Common myeloid progenitor, CD34-positive (primary cell): ENCODE data around the gene SYCP3.

Source experiments
- CTCF ChIA-PET: fragments of 350-600 bp; sonication (Branson Sonifier 250); formaldehyde crosslinking; loops from one replicate; lab custom pipeline; 2021; ENCODE audit warnings: antibody characterized with exemption; lab: Charles Lee
- POLR2A ChIA-PET: fragments of 350-600 bp; sonication (Branson Sonifier 250); formaldehyde crosslinking; loops from one replicate; lab custom pipeline; 2021; ENCODE audit warnings: antibody characterized with exemption; lab: Charles Lee
- DNase-seq, 3 donors: peaks; one replicate each; pipeline versions ENCODE4 v3.0.0 to v3.0.0-alpha.2; 2013
- H3K27ac ChIP-seq, 2 experiments: 1 replicate in 1 of 2; 2 replicates in 1 of 2; pipeline ENCODE4 v1.7.0; 2013; ENCODE audit warnings: inconsistent platforms in 2 of 2, low read length in 2 of 2, mild to moderate bottlenecking in 2 of 2, low read depth in 1 of 2, moderate library complexity in 1 of 2; ENCODE audit not compliant: severe bottlenecking in 2 of 2, insufficient read depth in 1 of 2, poor library complexity in 1 of 2
- H3K27me3 ChIP-seq, 5 experiments: replicated peaks in 2 of 5; 1 replicate in 3 of 5; 2 replicates in 2 of 5; pipeline versions ENCODE4 v1.6.1 to v1.7.0; 2013; ENCODE audit warnings: low read length in 4 of 5, mild to moderate bottlenecking in 2 of 5, moderate library complexity in 2 of 5, inconsistent platforms in 1 of 5; ENCODE audit not compliant: insufficient read depth in 5 of 5, control insufficient read depth in 4 of 5
- H3K36me3 ChIP-seq, 4 experiments: 1 replicate in 2 of 4; 2 replicates in 2 of 4; pipeline versions ENCODE4 v1.6.1 to v1.7.0; 2013; ENCODE audit warnings: low read length in 3 of 4, control low read depth in 1 of 4, mild to moderate bottlenecking in 1 of 4; ENCODE audit not compliant: control insufficient read depth in 4 of 4, insufficient read depth in 4 of 4
- H3K4me1 ChIP-seq, 4 experiments: 1 replicate in 3 of 4; 2 replicates in 1 of 4; pipeline versions ENCODE4 v1.6.1 to v1.7.1; 2013; ENCODE audit warnings: low read length in 3 of 4, mild to moderate bottlenecking in 3 of 4, control low read depth in 1 of 4, inconsistent platforms in 1 of 4, moderate library complexity in 1 of 4; ENCODE audit not compliant: control insufficient read depth in 4 of 4, insufficient read depth in 4 of 4; ENCODE audit errors: control extremely low read depth in 1 of 4
- H3K4me3 ChIP-seq, 7 experiments: 1 replicate in 4 of 7; 2 replicates in 3 of 7; pipeline versions ENCODE4 v1.5.1 to v1.7.0; 2013; ENCODE audit warnings: mild to moderate bottlenecking in 7 of 7, low read length in 6 of 7, moderate library complexity in 6 of 7, inconsistent platforms in 2 of 7, low read depth in 2 of 7, control low read depth in 1 of 7; ENCODE audit not compliant: insufficient read depth in 4 of 7, control insufficient read depth in 1 of 7; ENCODE audit errors: extremely low read depth in 1 of 7
- H3K9me3 ChIP-seq, 5 experiments: 1 replicate in 4 of 5; 2 replicates in 1 of 5; pipeline versions ENCODE4 v1.6.1 to v1.7.1; 2013; ENCODE audit warnings: low read length in 4 of 5, mild to moderate bottlenecking in 2 of 5, inconsistent platforms in 1 of 5, low read depth in 1 of 5, moderate library complexity in 1 of 5; ENCODE audit not compliant: control insufficient read depth in 4 of 5, insufficient read depth in 2 of 5; ENCODE audit errors: control extremely low read depth in 1 of 5
- WGBS: methylation state at CpG from one replicate; pipeline ENCODE4 v1.1.5; 2013; ENCODE audit not compliant: insufficient coverage; 5-methylcytosine and 5-hydroxymethylcytosine counted together

SYCP3 gene

GRCh38 chr12:101727098-101727497 is 12.2 kb downstream of the SYCP3 start:
- POLR2A ChIA-PET, result no interaction called here
- CTCF ChIA-PET, result no interaction called here
- no peak for DNase-seq

DNA sequence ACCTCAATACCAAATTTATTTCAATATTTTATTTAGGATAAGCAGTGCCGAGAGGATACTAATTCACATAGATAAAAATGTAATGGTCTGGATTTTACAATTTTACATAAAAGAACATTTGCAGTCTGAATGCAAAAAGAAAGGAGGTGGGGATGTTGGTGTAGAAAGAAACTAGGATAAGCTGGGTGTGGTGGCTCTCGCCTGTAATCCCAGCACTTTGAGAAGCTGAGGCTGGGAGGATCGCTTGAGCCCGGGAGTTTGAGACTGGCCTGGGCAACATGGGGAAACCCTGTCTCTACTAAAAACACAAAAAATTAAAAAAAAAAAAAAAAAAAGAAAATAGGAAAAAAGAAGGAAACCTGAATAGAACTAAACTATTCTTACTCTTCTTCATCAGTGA is 16.9 kb downstream of the SYCP3 start:
- Histone ChIP-seq H3K9me3 (no peaks in the 10 kb centered on the region), H3K27ac (no peak overlapping the region), H3K4me1 (no peaks in the 10 kb centered on the region), H3K4me3 (no peak overlapping the region), H3K36me3 (peaks cover 12 to 32% (median 18%) of the 10 kb centered on the region in 4 experiments), H3K27me3 (no peaks in the 10 kb centered on the region)
- ChIA-PET POLR2A (no interaction called here), CTCF (interaction anchor here (1.2 kb wide), 1 partner anchor 11 kb away, joined by 5 read pairs; no protein-coding TSS in a partner anchor)
- no CpG with 5 or more reads among the region's 4 CpGs for WGBS
- no peak for DNase-seq

More at GRCh38 chr12:101727098-101727497, 12.2 kb downstream of the SYCP3 start:
- Histone ChIP-seq H3K9me3 (no peaks in the 10 kb centered on the region), H3K27ac (no peak overlapping the region), H3K4me3 (no peak overlapping the region), H3K4me1 (no peaks in the 10 kb centered on the region), H3K27me3 (no peaks in the 10 kb centered on the region), H3K36me3 (peaks cover 6 to 39% (median 22%) of the 10 kb centered on the region in 4 experiments)

DNA sequence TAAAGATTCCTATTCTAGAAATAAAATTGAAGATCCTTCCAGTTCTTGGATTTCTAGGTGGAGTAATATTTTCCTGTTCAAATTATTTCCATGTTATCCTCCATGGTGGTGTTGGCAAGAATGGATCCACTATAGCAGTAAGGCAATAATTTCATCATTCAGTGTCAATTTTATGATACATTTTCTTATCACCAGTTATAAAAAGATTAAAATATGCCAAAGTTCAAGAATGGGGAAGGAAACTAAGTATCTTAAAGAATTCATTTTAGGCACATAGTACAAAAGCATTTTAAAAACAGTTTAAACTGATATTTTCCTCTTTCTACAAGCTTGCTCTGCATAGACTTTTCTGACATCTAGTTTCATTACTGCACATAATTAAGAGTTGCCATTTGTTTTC is 19.1 kb downstream of the SYCP3 start:
- ChIA-PET CTCF (no interaction called here), POLR2A (no interaction called here)
- H3K9me3 ChIP-seq, result no peaks in the 10 kb centered on the region
- H3K4me3 ChIP-seq, result no peak overlapping the region
- no peak for DNase-seq
- H3K4me1 ChIP-seq, result peaks cover 2 to 5% (median 3%) of the 10 kb centered on the region in 4 experiments
- no peaks in the 10 kb centered on the region for H3K27me3 ChIP-seq
- H3K36me3 ChIP-seq, result peaks cover 7 to 17% (median 12%) of the 10 kb centered on the region in 4 experiments
- H3K27ac ChIP-seq, result no peak overlapping the region

DNA sequence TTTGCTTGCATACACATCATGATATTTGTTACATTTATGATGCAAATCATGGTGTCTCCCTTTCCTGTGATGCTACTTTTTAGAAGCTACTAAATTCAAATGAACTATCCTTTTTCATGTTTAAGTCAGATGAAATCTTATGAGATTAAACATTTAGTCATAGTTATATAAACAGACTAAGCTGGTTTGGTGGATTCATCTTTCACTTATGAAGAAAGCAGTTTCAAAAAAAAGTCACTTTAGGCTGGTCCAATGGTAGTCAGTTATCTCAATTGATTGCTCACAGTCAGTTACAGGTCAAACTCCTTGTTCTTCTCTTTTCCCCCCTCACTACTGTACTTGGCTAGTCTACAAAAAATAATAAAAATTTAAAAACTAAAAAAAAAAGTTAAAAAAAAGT is 19.7 kb downstream of the SYCP3 start:
- no peak overlapping the region for H3K4me3 ChIP-seq
- peaks cover 7 to 14% (median 10%) of the 10 kb centered on the region in 4 experiments for H3K36me3 ChIP-seq
- no peaks in the 10 kb centered on the region for H3K9me3 ChIP-seq
- DNase-seq, result no peak
- POLR2A ChIA-PET, result no interaction called here
- peaks cover 5 to 9% (median 6%) of the 10 kb centered on the region in 4 experiments for H3K4me1 ChIP-seq
- H3K27ac ChIP-seq, result no peak overlapping the region
- H3K27me3 ChIP-seq, result no peaks in the 10 kb centered on the region
- CTCF ChIA-PET, result no interaction called here

GRCh38 chr12:101714877-101715444 is 24.3 kb downstream of the SYCP3 start:
- 83% methylated on average over 2 of the region's 3 CpGs for WGBS
- DNase-seq, result peak in 1 of 3 donors; percentile 15
- no peak overlapping the region for H3K27ac ChIP-seq
- POLR2A ChIA-PET, result no interaction called here
- peaks cover 5 to 17% (median 7%) of the 10 kb centered on the region in 4 experiments for H3K4me1 ChIP-seq
- CTCF ChIA-PET, result interaction anchor here (0.6 to 1.6 kb wide), 4 partner anchors 8 to 48 kb away, joined by 3 to 4 read pairs (median 4); no protein-coding TSS in a partner anchor
- no peak overlapping the region for H3K4me3 ChIP-seq
- H3K27me3 ChIP-seq, result no peaks in the 10 kb centered on the region
- H3K9me3 ChIP-seq, result no peaks in the 10 kb centered on the region
- H3K36me3 ChIP-seq, result peaks cover 2 to 5% (median 3%) of the 10 kb centered on the region in 4 experiments

GRCh38 chr12:101713930-101714329 is 25.3 kb downstream of the SYCP3 start:
- peaks cover 2 to 5% (median 3%) of the 10 kb centered on the region in 4 experiments for H3K36me3 ChIP-seq
- DNase-seq, result no peak
- no peaks in the 10 kb centered on the region for H3K27me3 ChIP-seq
- no peak overlapping the region for H3K27ac ChIP-seq
- WGBS, result no CpG with 5 or more reads among the region's 2 CpGs
- H3K9me3 ChIP-seq, result no peaks in the 10 kb centered on the region
- POLR2A ChIA-PET, result interaction anchor here (0.7 kb wide), 1 partner anchor 30 kb away, joined by 3 read pairs; no protein-coding TSS in a partner anchor
- H3K4me3 ChIP-seq, result no peak overlapping the region
- H3K4me1 ChIP-seq, result peaks cover 5 to 27% (median 13%) of the 10 kb centered on the region in 4 experiments
- CTCF ChIA-PET, result interaction anchor here (1.0 to 1.6 kb wide), 2 partner anchors 11 to 16 kb away, joined by 4 read pairs; no protein-coding TSS in a partner anchor

GRCh38 chr12:101713059-101713682 is 26.1 kb downstream of the SYCP3 start:
- 79% methylated on average over 5 of the region's 5 CpGs for WGBS
- CTCF ChIA-PET, result interaction anchor here (1.0 kb wide), 1 partner anchor 15 kb away, joined by 4 read pairs; no protein-coding TSS in a partner anchor
- H3K27ac ChIP-seq, result no peak overlapping the region

More at GRCh38 chr12:101713059-101713682, 26.1 kb downstream of the SYCP3 start:
- DNase-seq, result no peak
- H3K4me1 ChIP-seq, result peaks cover 5 to 27% (median 13%) of the 10 kb centered on the region in 4 experiments
- peaks cover 0 to 3% (median 2%) of the 10 kb centered on the region in 4 experiments for H3K36me3 ChIP-seq
- H3K4me3 ChIP-seq, result no peak overlapping the region
- POLR2A ChIA-PET, result no interaction called here
- no peaks in the 10 kb centered on the region for H3K9me3 ChIP-seq
- no peaks in the 10 kb centered on the region for H3K27me3 ChIP-seq
